Thyroid gland (tissue), 4 donors: Measurements from ENCODE around the gene DUSP22. TPM values are rescaled to one million over a fixed set of nuclear protein-coding genes. Genes with fewer than 3 reads are reported as not detected.

ENCODE experiments used
- DNase-seq, 2 donors: peaks; one replicate each; pipeline ENCODE4 v3.0.0-alpha.2; 2019
- H3K27ac ChIP-seq, 3 donors: fragments of 200-600 bp; sonication (generic); 1 replicate in 2 of 3; 2 replicates in 1 of 3; pipeline ENCODE4 v1.5.1; 2016 to 2019; ENCODE audit warnings: mild to moderate bottlenecking in 1 of 3, moderate library complexity in 1 of 3
- H3K27me3 ChIP-seq: fragments of 200-600 bp; sonication (generic); one replicate; pipeline ENCODE4 v1.5.1; 2019
- H3K36me3 ChIP-seq, 2 donors: fragments of 200-600 bp; sonication (generic); one replicate each; pipeline ENCODE4 v1.5.1; 2016 to 2019
- H3K4me1 ChIP-seq, 2 donors: fragments of 200-600 bp; sonication (generic); one replicate each; pipeline ENCODE4 v1.5.1; 2017 to 2019
- H3K4me3 ChIP-seq, 3 donors: fragments of 200-600 bp; sonication (generic); replicated peaks in 1 of 3; 1 replicate in 2 of 3; 2 replicates in 1 of 3; pipeline ENCODE4 v1.5.1; 2016; ENCODE audit warnings: mild to moderate bottlenecking in 1 of 3
- H3K9me3 ChIP-seq: fragments of 200-600 bp; sonication (generic); one replicate; pipeline ENCODE4 v1.5.1; 2017
- CTCF ChIP-seq, 6 experiments: fragments of 200-600 bp in 3 of 6; fragments of 450-650 bp in 3 of 6; sonication (generic) in 3 of 6; IDR thresholded peaks; one replicate each; pipeline ENCODE4 v1.5.1; 2016 to 2019; ENCODE audit warnings: antibody characterized with exemption in 6 of 6, mild to moderate bottlenecking in 2 of 6, inconsistent platforms in 1 of 6, moderate library complexity in 1 of 6
- POLR2A ChIP-seq, 2 donors: fragments of 450-650 bp; IDR thresholded peaks; one replicate each; pipeline ENCODE4 v1.6.1; 2017; ENCODE audit warnings: antibody characterized with exemption in 2 of 2, mild to moderate bottlenecking in 2 of 2, moderate library complexity in 1 of 2
- WGBS, 2 donors: methylation state at CpG; one replicate each; pipeline ENCODE4 v1.1.5; 2017; 5-methylcytosine and 5-hydroxymethylcytosine counted together
- intact Hi-C: fragments of 100-400 bp; cut with DNase I; formaldehyde crosslinking; loops from one replicate; pipeline ENCODE4 v1.15.1; 2023
- total RNA-seq, 4 donors: library from RNA; depleted of rRNA; stranded (reverse); fragments of >200 nt; gene quantifications; one replicate each; pipeline ENCODE4 v1.2.3, GENCODE V29; 2016

Gene DUSP22
- total RNA-seq, 4 donors from 2014 or later: 40.4 to 68.8 (median 59.4) TPM

DNA sequence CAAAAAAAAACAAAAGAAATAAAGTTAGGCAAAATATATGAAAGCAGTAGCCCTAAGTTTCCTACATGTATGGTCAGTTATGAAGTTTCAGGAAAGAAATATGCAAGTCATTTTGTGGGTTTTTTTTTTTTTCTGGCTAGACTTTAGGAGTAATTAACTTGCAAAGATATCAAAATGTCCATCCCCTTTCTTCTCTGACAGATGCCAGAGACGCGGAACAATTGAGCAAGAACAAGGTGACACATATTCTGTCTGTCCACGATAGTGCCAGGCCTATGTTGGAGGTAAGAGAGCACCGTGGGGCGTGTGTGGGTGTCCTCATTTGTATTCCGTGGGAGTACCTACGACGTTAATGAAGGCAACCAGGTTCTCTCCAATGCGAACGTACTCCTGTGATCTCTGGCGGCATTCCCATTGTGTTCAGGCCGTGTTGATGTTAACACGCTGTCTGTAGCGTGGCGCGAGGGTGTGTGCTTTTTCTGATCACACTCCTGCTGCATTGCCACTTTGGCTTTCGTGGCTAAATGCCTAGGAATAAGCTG, 19.5 kb downstream of the DUSP22 start:
- no peak overlapping the region for H3K4me3 ChIP-seq
- no peaks in the 10 kb centered on the region for H3K9me3 ChIP-seq
- no peak for DNase-seq
- peaks cover 0 to 8% of the 10 kb centered on the region in 2 donors for H3K4me1 ChIP-seq
- H3K36me3 ChIP-seq: no peaks in the 10 kb centered on the region
- no peak for TF ChIP-seq CTCF (IDR thresholded peaks at IDR 0.05)
- TF ChIP-seq POLR2A (IDR thresholded peaks at IDR 0.05): no peak
- H3K27ac ChIP-seq: no peak overlapping the region
- 82 to 84% methylated on average over 17 of the region's 17 CpGs for WGBS, 2 donors
- intact Hi-C loops: no loop called here
- no peaks in the 10 kb centered on the region for H3K27me3 ChIP-seq

- no peak overlapping the region for H3K27ac ChIP-seq
- DNase-seq: no peak
These were observed 20.8 kb downstream of the DUSP22 start for GRCh38 chr6:313087-313486.

DNA sequence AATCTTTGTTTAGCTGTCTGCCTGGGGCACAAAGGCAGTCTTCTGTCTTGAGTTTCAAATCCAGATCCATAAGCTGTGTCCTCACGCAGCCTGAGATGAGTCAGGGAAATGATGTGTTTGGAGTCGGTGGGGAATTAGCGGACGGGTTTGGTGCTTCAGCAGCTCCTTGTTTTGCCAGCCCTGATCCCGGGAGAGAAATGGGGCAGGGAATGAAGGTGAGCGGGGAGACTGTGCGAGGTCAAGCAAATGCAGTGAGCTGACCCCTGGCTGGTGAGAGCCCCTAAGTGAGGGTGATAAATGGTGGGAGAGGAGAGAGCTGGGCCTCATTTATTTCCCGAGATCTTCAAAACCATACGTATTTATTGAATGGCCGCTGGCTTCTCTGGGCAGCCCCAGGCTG, 21.6 kb downstream of the DUSP22 start:
- H3K27ac ChIP-seq: no peak overlapping the region
- H3K9me3 ChIP-seq: no peaks in the 10 kb centered on the region
- H3K4me3 ChIP-seq: no peak overlapping the region
- intact Hi-C loops: no loop called here
- H3K4me1 ChIP-seq: peaks cover 0 to 14% of the 10 kb centered on the region in 2 donors
- TF ChIP-seq CTCF (IDR thresholded peaks at IDR 0.05) (no peak), POLR2A (IDR thresholded peaks at IDR 0.05) (no peak)
- H3K36me3 ChIP-seq: no peaks in the 10 kb centered on the region
- WGBS, 2 donors: 91 to 94% methylated on average over 10 of the region's 10 CpGs
- no peak for DNase-seq
- no peaks in the 10 kb centered on the region for H3K27me3 ChIP-seq

More at GRCh38 chr6:313087-313486, 20.8 kb downstream of the DUSP22 start:
- TF ChIP-seq POLR2A (IDR thresholded peaks at IDR 0.05) (no peak), CTCF (IDR thresholded peaks at IDR 0.05) (no peak)
- H3K4me1 ChIP-seq: peaks cover 0 to 14% of the 10 kb centered on the region in 2 donors
- intact Hi-C loops: no loop called here
- H3K36me3 ChIP-seq: no peaks in the 10 kb centered on the region
- WGBS, 2 donors: 60 to 82% methylated on average over 2 of the region's 2 CpGs
- no peak overlapping the region for H3K4me3 ChIP-seq
- H3K27me3 ChIP-seq: no peaks in the 10 kb centered on the region
- no peaks in the 10 kb centered on the region for H3K9me3 ChIP-seq

GRCh38 chr6:314377-314776, 22.1 kb downstream of the DUSP22 start:
- H3K4me3 ChIP-seq: no peak overlapping the region
- no peaks in the 10 kb centered on the region for H3K9me3 ChIP-seq
- H3K27ac ChIP-seq: no peak overlapping the region
- no peaks in the 10 kb centered on the region for H3K36me3 ChIP-seq
- 88 to 94% methylated on average over 5 of the region's 5 CpGs for WGBS, 2 donors
- TF ChIP-seq CTCF (IDR thresholded peaks at IDR 0.05): no peak
- TF ChIP-seq POLR2A (IDR thresholded peaks at IDR 0.05): no peak
- H3K4me1 ChIP-seq: peaks cover 0 to 14% of the 10 kb centered on the region in 2 donors
- intact Hi-C loops: no loop called here
- DNase-seq: no peak
- H3K27me3 ChIP-seq: no peaks in the 10 kb centered on the region

DNA sequence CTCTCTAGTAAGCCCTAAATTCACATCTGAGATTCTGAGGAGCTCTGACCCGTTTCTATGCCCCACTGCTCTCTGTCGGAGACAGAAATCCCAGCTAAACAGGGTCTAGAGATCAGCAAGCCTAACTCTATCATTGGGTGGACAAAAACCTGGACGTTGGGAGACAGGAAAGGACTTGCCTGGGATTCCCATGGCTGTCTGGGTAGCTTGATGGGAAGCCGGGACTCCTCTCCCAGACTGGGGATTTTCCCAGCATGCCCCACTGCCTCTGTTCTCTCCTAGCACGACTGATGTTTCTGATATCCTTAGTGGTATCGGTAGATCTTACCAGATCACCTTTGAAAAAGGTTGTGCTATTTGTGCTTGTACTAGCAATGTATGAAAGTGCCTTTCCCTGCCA, 22.9 kb downstream of the DUSP22 start:
- H3K27ac ChIP-seq: no peak overlapping the region
- WGBS, 2 donors: 71 to 79% methylated on average over 6 of the region's 6 CpGs
- no peaks in the 10 kb centered on the region for H3K9me3 ChIP-seq
- H3K36me3 ChIP-seq: no peaks in the 10 kb centered on the region
- intact Hi-C loops: no loop called here
- DNase-seq: no peak
- H3K27me3 ChIP-seq: no peaks in the 10 kb centered on the region
- peaks cover 0 to 14% of the 10 kb centered on the region in 2 donors for H3K4me1 ChIP-seq
- TF ChIP-seq CTCF (IDR thresholded peaks at IDR 0.05) (no peak), POLR2A (IDR thresholded peaks at IDR 0.05) (no peak)
- H3K4me3 ChIP-seq: no peak overlapping the region
